ENCODE results near the gene RBM20.

Gene RBM20

GRCh38 chr10:110880012-110880411, 235.9 kb downstream of the RBM20 start:
- H3K36me3 ChIP-seq (replicated peaks; ENCODE audit: insufficient read depth, low read length), result peaks cover 2% of the 10 kb centered on the region; the same call in 1 of the 2 replicates
- H2AFZ ChIP-seq (ENCODE audit: low read length), result no peak overlapping the region
- no peaks in the 10 kb centered on the region for H3K9me2 ChIP-seq (replicated peaks; ENCODE audit: insufficient read depth, low read length)
- H4K20me1 ChIP-seq (ENCODE audit: insufficient read depth, low read length), result no peaks in the 10 kb centered on the region
- H3K27ac ChIP-seq (ENCODE audit: low read length), result no peak overlapping the region
- H3K4me3 ChIP-seq (ENCODE audit: low read length), result no peak overlapping the region
- no peak for DNase-seq
- peaks cover 10% of the 10 kb centered on the region for H3K4me1 ChIP-seq (ENCODE audit: low read length)
- no peak overlapping the region for H3K4me2 ChIP-seq (ENCODE audit: low read depth, low read length)
- H3K79me2 ChIP-seq (ENCODE audit: low read length), result no peaks in the 10 kb centered on the region
- TF ChIP-seq EZH2phosphoT487 (IDR thresholded peaks at IDR 0.05; ENCODE audit: low read length) (no peak), EZH2 (optimal IDR thresholded peaks at IDR 0.05; ENCODE audit: low read depth, low read length) (no peak), CTCF (IDR thresholded peaks at IDR 0.05; ENCODE audit: low read length) (no peak)
- no peaks in the 10 kb centered on the region for H3K27me3 ChIP-seq (replicated peaks; ENCODE audit: insufficient read depth, low read length)
- H3K9me3 ChIP-seq (replicated peaks; ENCODE audit: insufficient read depth, low read length), result no peaks in the 10 kb centered on the region
- no peak overlapping the region for H3K9ac ChIP-seq (ENCODE audit: low read length)
- peaks cover 4% of the 10 kb centered on the region for H3F3A ChIP-seq (ENCODE audit: insufficient read depth, low read length)

GRCh38 chr10:110881247-110881646, 237.1 kb downstream of the RBM20 start:
- Histone ChIP-seq H3K4me3 (ENCODE audit: low read length) (no peak overlapping the region), H3F3A (ENCODE audit: insufficient read depth, low read length) (peaks cover 4% of the 10 kb centered on the region), H3K4me1 (ENCODE audit: low read length) (peaks cover 10% of the 10 kb centered on the region), H3K27ac (ENCODE audit: low read length) (no peak overlapping the region), H3K79me2 (ENCODE audit: low read length) (no peaks in the 10 kb centered on the region), H3K9ac (ENCODE audit: low read length) (no peak overlapping the region), H3K27me3 (replicated peaks; ENCODE audit: insufficient read depth, low read length) (no peaks in the 10 kb centered on the region), H4K20me1 (ENCODE audit: insufficient read depth, low read length) (no peaks in the 10 kb centered on the region), H3K9me3 (replicated peaks; ENCODE audit: insufficient read depth, low read length) (no peaks in the 10 kb centered on the region), H3K36me3 (replicated peaks; ENCODE audit: insufficient read depth, low read length) (peaks cover 5% of the 10 kb centered on the region; the same call in 1 of the 2 replicates), H3K4me2 (ENCODE audit: low read depth, low read length) (no peak overlapping the region), H2AFZ (ENCODE audit: low read length) (no peak overlapping the region), H3K9me2 (replicated peaks; ENCODE audit: insufficient read depth, low read length) (no peaks in the 10 kb centered on the region)
- DNase-seq, result no peak
- TF ChIP-seq CTCF (IDR thresholded peaks at IDR 0.05; ENCODE audit: low read length) (no peak), EZH2 (optimal IDR thresholded peaks at IDR 0.05; ENCODE audit: low read depth, low read length) (no peak), EZH2phosphoT487 (IDR thresholded peaks at IDR 0.05; ENCODE audit: low read length) (no peak)

GRCh38 chr10:110881905-110882304, 237.8 kb downstream of the RBM20 start:
- Histone ChIP-seq H3K4me2 (ENCODE audit: low read depth, low read length) (no peak overlapping the region), H3K9me3 (replicated peaks; ENCODE audit: insufficient read depth, low read length) (no peaks in the 10 kb centered on the region), H3K79me2 (ENCODE audit: low read length) (no peaks in the 10 kb centered on the region), H3F3A (ENCODE audit: insufficient read depth, low read length) (peaks cover 4% of the 10 kb centered on the region), H3K27me3 (replicated peaks; ENCODE audit: insufficient read depth, low read length) (no peaks in the 10 kb centered on the region), H3K9ac (ENCODE audit: low read length) (no peak overlapping the region), H3K4me3 (ENCODE audit: low read length) (no peak overlapping the region), H4K20me1 (ENCODE audit: insufficient read depth, low read length) (no peaks in the 10 kb centered on the region), H2AFZ (ENCODE audit: low read length) (no peak overlapping the region), H3K36me3 (replicated peaks; ENCODE audit: insufficient read depth, low read length) (peaks cover 6% of the 10 kb centered on the region; the same call in 1 of the 2 replicates), H3K27ac (ENCODE audit: low read length) (no peak overlapping the region), H3K9me2 (replicated peaks; ENCODE audit: insufficient read depth, low read length) (no peaks in the 10 kb centered on the region), H3K4me1 (ENCODE audit: low read length) (peaks cover 10% of the 10 kb centered on the region)
- TF ChIP-seq EZH2phosphoT487 (IDR thresholded peaks at IDR 0.05; ENCODE audit: low read length) (no peak), CTCF (IDR thresholded peaks at IDR 0.05; ENCODE audit: low read length) (no peak), EZH2 (optimal IDR thresholded peaks at IDR 0.05; ENCODE audit: low read depth, low read length) (no peak)
- no peak for DNase-seq

Data from MM.1S (cell line).